Gastrocnemius medialis (tissue), 4 donors: Measurements from ENCODE around the gene DPYD. TPM values are rescaled to one million over a fixed set of nuclear protein-coding genes. Genes with fewer than 3 reads are reported as not detected.

Experiments used
- ATAC-seq, 2 donors: fragments of 150-250 bp; one replicate each; pipeline ENCODE4 v1.9.1; 2016
- DNase-seq, 2 donors: peaks; one replicate each; pipeline ENCODE4 v3.0.0-alpha.2; 2019
- H3K27ac ChIP-seq, 4 donors: fragments of 200-600 bp; sonication (generic); 1 replicate in 1 of 4; 2 replicates in 3 of 4; pipeline ENCODE4 v1.5.1; 2016 to 2018; ENCODE audit warnings: mild to moderate bottlenecking in 2 of 4, moderate library complexity in 1 of 4
- H3K27me3 ChIP-seq, 3 donors: fragments of 200-600 bp; sonication (generic) in 2 of 3; 1 replicate in 1 of 3; 2 replicates in 2 of 3; pipeline versions ENCODE4 v1.5.1 to v1.6.0; 2016 to 2019; ENCODE audit warnings: mild to moderate bottlenecking in 1 of 3, moderate library complexity in 1 of 3
- H3K36me3 ChIP-seq, 2 donors: fragments of 200-600 bp; sonication (generic) in 1 of 2; one replicate each; pipeline ENCODE4 v1.5.1; 2017 to 2018
- H3K4me1 ChIP-seq, 2 donors: fragments of 200-600 bp; sonication (generic) in 1 of 2; one replicate each; pipeline ENCODE4 v1.5.1; 2016 to 2017; ENCODE audit warnings: mild to moderate bottlenecking in 2 of 2
- H3K4me3 ChIP-seq, 4 donors: fragments of 200-600 bp; sonication (generic) in 3 of 4; 1 replicate in 1 of 4; 2 replicates in 3 of 4; pipeline ENCODE4 v1.5.1; 2016 to 2019; ENCODE audit warnings: mild to moderate bottlenecking in 2 of 4
- H3K9me3 ChIP-seq, 3 donors: fragments of 200-600 bp; sonication (generic) in 2 of 3; 1 replicate in 1 of 3; 2 replicates in 2 of 3; pipeline ENCODE4 v1.5.1; 2016 to 2019
- POLR2A ChIP-seq, 2 donors: fragments of 450-650 bp; IDR thresholded peaks; one replicate each; pipeline ENCODE4 v1.6.1; 2017; ENCODE audit warnings: antibody characterized with exemption in 2 of 2, mild to moderate bottlenecking in 2 of 2, moderate library complexity in 2 of 2
- in situ Hi-C, 4 donors: fragments of 200-750 bp; cut with MboI; loops; one replicate each; pipeline versions ENCODE4 v1.15.0 to v1.8.0; 2017; ENCODE audit warnings: low sequenced_read_pairs in 4 of 4
- intact Hi-C: fragments of 100-400 bp; cut with DNase I; formaldehyde crosslinking; loops from one replicate; pipeline ENCODE4 v1.15.1; 2023; ENCODE audit warnings: low total_unique reads
- total RNA-seq, 4 donors: library from RNA; depleted of rRNA; stranded (reverse); fragments of >200 nt; gene quantifications; one replicate each; pipeline versions ENCODE4 v1.1.0 to v1.2.3, GENCODE V29; 2016
- TF ChIP-seq, protein P1 (sequence below), 5 experiments: fragments of 450-650 bp in 3 of 5; fragments of 200-600 bp in 2 of 5; sonication (generic) in 2 of 5; IDR thresholded peaks in 4 of 5; conservative IDR thresholded peaks in 1 of 5; 1 replicate in 4 of 5; 2 replicates in 1 of 5; pipeline ENCODE4 v1.5.1; 2016 to 2019; ENCODE audit warnings: antibody characterized with exemption in 5 of 5, mild to moderate bottlenecking in 3 of 5, moderate library complexity in 3 of 5

The DPYD gene
- total RNA-seq, 4 donors from 2014 or later: 4.6 to 13.9 (median 9.1) TPM

DNA sequence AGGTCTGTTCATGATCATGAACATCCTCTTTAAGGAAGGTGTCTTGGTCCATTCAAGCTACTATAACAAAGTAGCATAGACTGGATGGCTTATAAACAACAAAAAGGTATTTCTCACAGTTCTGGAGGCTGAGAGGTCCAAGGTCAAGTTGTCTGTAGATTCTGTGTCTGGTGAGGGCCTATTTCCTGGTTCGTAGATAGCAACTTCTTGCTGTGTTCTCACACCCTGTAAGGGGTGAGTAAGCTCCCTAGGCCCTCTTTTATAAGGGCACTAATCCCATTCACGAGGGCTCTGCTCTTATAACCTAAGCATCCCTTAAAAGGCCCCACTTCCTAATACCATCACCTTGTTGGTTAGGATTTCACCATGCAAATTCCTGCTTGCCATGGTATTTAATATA, 851.5 kb downstream of the DPYD start:
- TF ChIP-seq, protein P1, sequence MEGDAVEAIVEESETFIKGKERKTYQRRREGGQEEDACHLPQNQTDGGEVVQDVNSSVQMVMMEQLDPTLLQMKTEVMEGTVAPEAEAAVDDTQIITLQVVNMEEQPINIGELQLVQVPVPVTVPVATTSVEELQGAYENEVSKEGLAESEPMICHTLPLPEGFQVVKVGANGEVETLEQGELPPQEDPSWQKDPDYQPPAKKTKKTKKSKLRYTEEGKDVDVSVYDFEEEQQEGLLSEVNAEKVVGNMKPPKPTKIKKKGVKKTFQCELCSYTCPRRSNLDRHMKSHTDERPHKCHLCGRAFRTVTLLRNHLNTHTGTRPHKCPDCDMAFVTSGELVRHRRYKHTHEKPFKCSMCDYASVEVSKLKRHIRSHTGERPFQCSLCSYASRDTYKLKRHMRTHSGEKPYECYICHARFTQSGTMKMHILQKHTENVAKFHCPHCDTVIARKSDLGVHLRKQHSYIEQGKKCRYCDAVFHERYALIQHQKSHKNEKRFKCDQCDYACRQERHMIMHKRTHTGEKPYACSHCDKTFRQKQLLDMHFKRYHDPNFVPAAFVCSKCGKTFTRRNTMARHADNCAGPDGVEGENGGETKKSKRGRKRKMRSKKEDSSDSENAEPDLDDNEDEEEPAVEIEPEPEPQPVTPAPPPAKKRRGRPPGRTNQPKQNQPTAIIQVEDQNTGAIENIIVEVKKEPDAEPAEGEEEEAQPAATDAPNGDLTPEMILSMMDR (IDR thresholded peaks at IDR 0.05 in 4 of 5, conservative IDR thresholded peaks at IDR 0.05 in 1 of 5): no peak
- no peak for TF ChIP-seq POLR2A (IDR thresholded peaks at IDR 0.05)
- in situ Hi-C loops: no loop called here
- Histone ChIP-seq H3K4me3 (no peak overlapping the region), H3K36me3 (no peaks in the 10 kb centered on the region), H3K4me1 (no peaks in the 10 kb centered on the region), H3K9me3 (no peaks in the 10 kb centered on the region), H3K27ac (no peak overlapping the region), H3K27me3 (no peaks in the 10 kb centered on the region)
- intact Hi-C loops: no loop called here
- no peak for DNase-seq
- ATAC-seq: no peak

DNA sequence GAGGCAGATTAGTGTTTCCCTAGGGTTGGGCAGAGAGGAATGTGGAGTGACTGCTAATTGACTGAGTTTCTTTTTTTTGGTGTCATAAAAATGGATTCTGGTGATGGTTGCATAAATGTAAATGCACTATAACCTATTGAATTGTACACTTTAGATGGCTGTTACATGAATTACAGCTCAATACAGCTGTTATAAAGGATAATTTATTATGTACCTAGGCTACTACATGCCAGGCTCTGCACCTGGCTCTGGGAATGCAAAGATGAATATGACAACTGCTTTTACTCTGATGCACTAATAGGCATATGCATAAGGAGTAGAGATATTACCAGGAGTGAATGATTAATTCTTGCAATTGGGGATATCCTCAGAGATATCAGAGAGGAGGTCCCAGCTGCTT, 854.0 kb downstream of the DPYD start:
- Histone ChIP-seq H3K27me3 (no peaks in the 10 kb centered on the region), H3K27ac (no peak overlapping the region), H3K4me3 (no peak overlapping the region), H3K36me3 (no peaks in the 10 kb centered on the region), H3K9me3 (no peaks in the 10 kb centered on the region), H3K4me1 (no peaks in the 10 kb centered on the region)
- no peak for DNase-seq
- no peak for TF ChIP-seq POLR2A (IDR thresholded peaks at IDR 0.05)
- TF ChIP-seq, protein P1 (IDR thresholded peaks at IDR 0.05 in 4 of 5, conservative IDR thresholded peaks at IDR 0.05 in 1 of 5): no peak
- no peak for ATAC-seq
- in situ Hi-C loops: no loop called here
- intact Hi-C loops: no loop called here

DNA sequence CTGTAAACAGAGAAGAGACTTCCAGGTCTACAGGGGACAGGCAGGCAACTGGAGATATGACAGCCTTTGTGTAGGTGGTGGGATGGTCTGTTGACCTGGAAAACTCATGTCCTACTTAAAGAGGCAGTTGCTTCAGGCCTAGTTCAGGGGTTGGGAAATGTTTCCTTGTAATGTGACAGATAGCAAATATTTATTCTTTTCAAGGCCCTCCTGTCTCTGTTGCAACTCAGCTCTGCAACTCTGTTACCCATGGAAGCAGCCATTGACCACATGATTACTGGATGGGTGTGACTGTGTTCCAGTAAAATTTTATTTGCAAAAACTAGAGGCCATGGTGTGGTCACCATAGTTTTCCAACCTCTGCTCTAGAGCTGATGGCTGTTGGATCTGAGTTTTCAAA, 857.3 kb downstream of the DPYD start:
- Histone ChIP-seq H3K4me3 (no peak overlapping the region), H3K9me3 (no peaks in the 10 kb centered on the region), H3K36me3 (no peaks in the 10 kb centered on the region), H3K27me3 (no peaks in the 10 kb centered on the region), H3K4me1 (no peaks in the 10 kb centered on the region), H3K27ac (no peak overlapping the region)
- intact Hi-C loops (no loop called here), in situ Hi-C loops (no loop called here)
- DNase-seq: no peak
- ATAC-seq: no peak
- no peak for TF ChIP-seq POLR2A (IDR thresholded peaks at IDR 0.05)

DNA sequence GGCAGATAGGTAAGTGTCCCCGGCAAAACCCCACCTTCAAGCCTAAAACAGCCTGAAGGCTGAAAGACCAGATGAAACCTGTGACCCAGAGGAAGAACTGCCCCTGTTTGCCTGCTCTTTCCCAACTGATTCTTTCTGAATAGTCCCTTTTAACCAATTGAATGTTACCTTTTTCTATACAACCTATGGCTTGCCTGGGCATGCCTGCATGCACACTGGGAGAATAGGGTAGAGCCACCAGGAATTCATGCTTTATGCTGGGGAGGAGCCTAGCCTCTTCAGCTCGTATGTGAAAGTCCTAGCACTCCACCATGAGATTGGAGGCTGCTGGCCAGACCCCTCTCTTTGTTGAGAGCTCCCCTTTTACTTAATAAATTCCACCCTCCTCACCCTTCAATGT, 859.2 kb downstream of the DPYD start:
- Histone ChIP-seq H3K27ac (no peak overlapping the region), H3K9me3 (no peaks in the 10 kb centered on the region), H3K4me3 (no peak overlapping the region), H3K27me3 (no peaks in the 10 kb centered on the region), H3K36me3 (no peaks in the 10 kb centered on the region), H3K4me1 (no peaks in the 10 kb centered on the region)
- TF ChIP-seq POLR2A (IDR thresholded peaks at IDR 0.05): no peak
- TF ChIP-seq, protein P1 (IDR thresholded peaks at IDR 0.05 in 4 of 5, conservative IDR thresholded peaks at IDR 0.05 in 1 of 5): no peak
- ATAC-seq (no peak), DNase-seq (no peak)
- in situ Hi-C loops: no loop called here
- intact Hi-C loops: no loop called here

DNA sequence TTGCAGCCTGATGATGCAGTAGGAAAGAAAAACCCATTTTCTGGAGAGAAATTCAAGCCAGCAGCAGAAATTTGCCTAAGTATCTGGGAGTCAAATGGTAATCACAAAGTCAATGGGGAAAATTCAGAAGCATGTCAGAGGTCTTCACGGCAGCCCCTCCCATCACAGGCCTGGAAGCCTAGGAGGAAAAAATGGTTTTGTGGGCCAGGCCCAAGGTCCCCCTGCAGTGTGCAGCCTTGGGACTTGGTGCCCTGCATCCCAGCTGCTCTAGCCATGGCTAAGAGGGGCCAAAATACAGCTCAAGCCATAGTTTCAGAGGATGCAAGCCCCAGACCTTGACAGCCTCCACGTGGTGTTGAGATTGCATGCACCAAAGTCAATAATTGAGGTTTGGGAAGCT, 864.4 kb downstream of the DPYD start:
- no peaks in the 10 kb centered on the region for H3K4me1 ChIP-seq
- intact Hi-C loops (loop anchor here (2.0 kb wide), 1 partner anchor 14 kb away; no protein-coding TSS in a partner anchor), in situ Hi-C loops (no loop called here)
- H3K27ac ChIP-seq: no peak overlapping the region
- H3K4me3 ChIP-seq: no peak overlapping the region
- ATAC-seq: no peak
- DNase-seq: no peak
- TF ChIP-seq, protein P1 (IDR thresholded peaks at IDR 0.05 in 4 of 5, conservative IDR thresholded peaks at IDR 0.05 in 1 of 5): no peak
- no peak for TF ChIP-seq POLR2A (IDR thresholded peaks at IDR 0.05)
- H3K27me3 ChIP-seq: no peaks in the 10 kb centered on the region
- H3K9me3 ChIP-seq: no peaks in the 10 kb centered on the region
- H3K36me3 ChIP-seq: no peaks in the 10 kb centered on the region
